Mesothelial cell of epicardium (in vitro differentiated cells): ENCODE measurements around the gene P3H3. TPM values are rescaled to one million over a fixed set of nuclear protein-coding genes. Genes with fewer than 3 reads are reported as not detected.

Experiments used
- DNase-seq, 2 experiments: peaks; one replicate each; pipeline ENCODE4 v3.0.0; 2021; ENCODE audit warnings: low spot score in 2 of 2; ENCODE audit not compliant: unreplicated experiment in 2 of 2
- H3K27ac Mint-ChIP-seq: 2 replicates; pipeline ENCODE4 v1.8.0; 2021; ENCODE audit warnings: mixed read lengths
- H3K27me3 Mint-ChIP-seq: 2 replicates; pipeline ENCODE4 v1.8.0; 2021; ENCODE audit warnings: low read depth, mixed read lengths
- H3K36me3 Mint-ChIP-seq: 2 replicates; pipeline ENCODE4 v1.8.0; 2021; ENCODE audit warnings: mixed read lengths
- H3K4me1 Mint-ChIP-seq: 2 replicates; pipeline ENCODE4 v1.8.0; 2021; ENCODE audit warnings: mixed read lengths
- H3K4me3 Mint-ChIP-seq: 2 replicates; pipeline ENCODE4 v1.8.0; 2021; ENCODE audit warnings: mild to moderate bottlenecking, moderate library complexity, mixed read lengths
- H3K9me3 Mint-ChIP-seq: 2 replicates; pipeline ENCODE4 v1.8.0; 2021; ENCODE audit warnings: mixed read lengths
- total RNA-seq: library from RNA; stranded (reverse); gene quantifications from 3 replicates; pipeline ENCODE4 v1.2.1, GENCODE V29; 2021
- TF ChIP-seq, protein P1 (sequence below): fragments of 200-600 bp; sonication (generic); IDR thresholded peaks from one replicate; pipeline ENCODE4 v1.5.0; 2021; ENCODE audit warnings: antibody characterized with exemption; ENCODE audit not compliant: unreplicated experiment

The P3H3 gene
- total RNA-seq, 1 donor from 2014 or later = 83.8 TPM

DNA sequence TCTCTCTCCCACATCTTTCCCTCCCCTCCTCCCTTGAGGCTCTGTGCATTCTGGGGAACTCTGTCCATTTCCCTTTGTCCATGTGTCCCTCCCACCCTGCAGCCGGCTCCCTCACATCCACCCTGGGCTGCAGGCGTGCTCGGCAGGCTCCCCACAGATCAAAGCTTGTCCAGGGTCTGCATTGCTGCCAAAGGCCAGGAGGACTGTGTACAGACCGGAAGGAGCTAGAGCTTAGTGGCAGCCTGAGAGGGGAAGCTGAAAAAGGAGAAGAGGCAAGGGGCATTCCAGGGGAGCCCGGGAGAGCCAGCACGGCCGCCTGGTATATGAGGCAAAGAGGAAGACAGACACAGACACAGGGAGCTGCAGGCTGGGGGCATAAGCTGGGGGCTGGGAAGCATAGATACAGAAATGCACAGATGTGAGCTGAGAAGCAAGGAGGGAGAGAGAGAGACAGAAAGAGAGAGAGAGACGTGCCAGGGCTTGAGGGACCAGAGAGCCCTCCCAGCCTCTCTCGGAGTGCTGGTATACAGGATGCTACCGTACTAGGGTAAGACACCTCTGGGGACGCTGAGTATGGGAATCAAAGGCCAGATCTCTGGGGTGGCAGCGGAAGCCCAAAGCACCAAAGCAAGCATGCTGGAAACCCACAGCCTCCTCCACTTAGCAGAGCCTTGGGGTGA lies 35.5 kb upstream of the P3H3 start:
- peak overlapping the region; percentile 47 for H3K4me3 Mint-ChIP-seq
- DNase-seq = peak in 1 of 2 experiments; percentile 42
- H3K4me1 Mint-ChIP-seq = peaks cover 33% of the 10 kb centered on the region
- TF ChIP-seq, protein P1, sequence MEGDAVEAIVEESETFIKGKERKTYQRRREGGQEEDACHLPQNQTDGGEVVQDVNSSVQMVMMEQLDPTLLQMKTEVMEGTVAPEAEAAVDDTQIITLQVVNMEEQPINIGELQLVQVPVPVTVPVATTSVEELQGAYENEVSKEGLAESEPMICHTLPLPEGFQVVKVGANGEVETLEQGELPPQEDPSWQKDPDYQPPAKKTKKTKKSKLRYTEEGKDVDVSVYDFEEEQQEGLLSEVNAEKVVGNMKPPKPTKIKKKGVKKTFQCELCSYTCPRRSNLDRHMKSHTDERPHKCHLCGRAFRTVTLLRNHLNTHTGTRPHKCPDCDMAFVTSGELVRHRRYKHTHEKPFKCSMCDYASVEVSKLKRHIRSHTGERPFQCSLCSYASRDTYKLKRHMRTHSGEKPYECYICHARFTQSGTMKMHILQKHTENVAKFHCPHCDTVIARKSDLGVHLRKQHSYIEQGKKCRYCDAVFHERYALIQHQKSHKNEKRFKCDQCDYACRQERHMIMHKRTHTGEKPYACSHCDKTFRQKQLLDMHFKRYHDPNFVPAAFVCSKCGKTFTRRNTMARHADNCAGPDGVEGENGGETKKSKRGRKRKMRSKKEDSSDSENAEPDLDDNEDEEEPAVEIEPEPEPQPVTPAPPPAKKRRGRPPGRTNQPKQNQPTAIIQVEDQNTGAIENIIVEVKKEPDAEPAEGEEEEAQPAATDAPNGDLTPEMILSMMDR = no peak
- no peaks in the 10 kb centered on the region for H3K36me3 Mint-ChIP-seq
- peaks cover 2% of the 10 kb centered on the region for H3K27me3 Mint-ChIP-seq
- no peaks in the 10 kb centered on the region for H3K9me3 Mint-ChIP-seq
- H3K27ac Mint-ChIP-seq = peak overlapping the region; percentile 91

DNA sequence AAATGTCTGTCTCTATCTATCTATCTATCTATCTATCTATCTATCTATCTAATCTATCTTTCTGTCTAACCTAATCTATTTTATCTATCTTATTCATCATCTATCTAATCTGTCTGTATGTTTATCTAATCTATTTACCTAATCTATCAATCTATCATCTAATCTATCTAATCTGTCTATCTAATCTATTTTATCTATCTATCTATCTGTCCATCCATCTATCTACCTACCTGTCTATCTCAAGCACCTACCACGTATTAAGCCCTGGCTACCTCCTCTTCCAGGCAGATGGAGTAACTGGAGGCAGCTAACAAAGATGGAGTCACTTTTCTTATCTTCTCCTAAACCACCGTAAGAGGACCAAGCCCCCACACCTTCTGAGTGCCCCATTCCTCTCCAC lies 33.1 kb upstream of the P3H3 start:
- H3K4me3 Mint-ChIP-seq = no peak overlapping the region
- H3K27ac Mint-ChIP-seq = no peak overlapping the region
- H3K4me1 Mint-ChIP-seq = peaks cover 28% of the 10 kb centered on the region
- DNase-seq = no peak
- H3K27me3 Mint-ChIP-seq = peaks cover 2% of the 10 kb centered on the region
- H3K9me3 Mint-ChIP-seq = no peaks in the 10 kb centered on the region
- H3K36me3 Mint-ChIP-seq = no peaks in the 10 kb centered on the region
- TF ChIP-seq, protein P1 = no peak

DNA sequence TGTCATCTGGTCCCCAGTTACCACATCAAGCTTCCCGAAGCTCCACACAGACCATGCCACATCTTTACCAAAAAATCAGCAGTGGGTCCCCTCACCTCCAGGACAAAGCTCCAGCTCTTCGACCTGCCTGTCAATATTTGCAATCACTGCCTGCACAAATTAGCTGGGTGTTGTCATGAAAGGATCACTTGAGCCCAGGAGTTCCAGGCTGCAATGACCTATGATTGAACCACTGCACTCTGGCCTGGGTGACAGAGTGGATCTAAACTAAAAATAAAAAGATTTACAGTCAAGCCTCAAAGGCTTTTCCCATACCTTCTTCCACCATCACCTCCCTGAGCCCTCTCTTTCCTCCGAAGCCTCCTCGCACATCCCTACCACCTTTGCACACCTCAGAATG lies 31.6 kb upstream of the P3H3 start:
- H3K4me3 Mint-ChIP-seq = no peak overlapping the region
- DNase-seq = no peak
- H3K27ac Mint-ChIP-seq = no peak overlapping the region
- peaks cover 28% of the 10 kb centered on the region for H3K4me1 Mint-ChIP-seq
- no peaks in the 10 kb centered on the region for H3K36me3 Mint-ChIP-seq
- TF ChIP-seq, protein P1 = no peak
- H3K27me3 Mint-ChIP-seq = peaks cover 2% of the 10 kb centered on the region
- no peaks in the 10 kb centered on the region for H3K9me3 Mint-ChIP-seq

- Mint-ChIP-seq H3K27ac (no peak overlapping the region), H3K36me3 (peaks cover 1% of the 10 kb centered on the region), H3K4me3 (no peak overlapping the region), H3K9me3 (peaks cover 2% of the 10 kb centered on the region), H3K27me3 (peaks cover 2% of the 10 kb centered on the region), H3K4me1 (peaks cover 13% of the 10 kb centered on the region)
- DNase-seq = no peak
- TF ChIP-seq, protein P1 = no peak
These were observed 29.1 kb upstream of the P3H3 start for GRCh38 chr12:6799147-6799546.

DNA sequence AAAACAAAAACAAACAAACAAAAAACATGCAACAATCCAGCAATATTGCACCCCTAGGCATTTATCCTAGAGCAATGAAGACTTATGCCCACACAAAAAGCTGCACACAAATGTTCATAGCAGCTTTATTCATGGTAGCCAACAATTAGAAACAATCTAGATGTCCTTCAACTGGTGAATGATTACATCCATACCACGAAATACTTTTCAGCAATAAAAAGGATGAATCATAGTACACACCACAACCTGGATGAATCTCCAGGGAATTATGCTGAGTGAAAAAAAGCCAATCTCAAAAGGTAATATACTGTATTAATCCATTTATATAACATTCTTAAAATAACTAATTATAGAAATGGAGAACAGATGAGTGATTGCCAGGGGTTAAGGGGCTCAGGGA lies 21.0 kb upstream of the P3H3 start:
- Mint-ChIP-seq H3K36me3 (peaks cover 2% of the 10 kb centered on the region), H3K9me3 (peaks cover 3% of the 10 kb centered on the region), H3K4me3 (no peak overlapping the region), H3K27ac (no peak overlapping the region), H3K4me1 (peaks cover 8% of the 10 kb centered on the region), H3K27me3 (no peaks in the 10 kb centered on the region)
- DNase-seq = no peak
- TF ChIP-seq, protein P1 = no peak
